Right cardiac atrium (tissue), 5 donors: ENCODE results near the gene MED27. TPM values are rescaled to one million over a fixed set of nuclear protein-coding genes. Genes with fewer than 3 reads are reported as not detected.
A peak's percentile ranks its signal among the peaks of the same experiment; 100 is the strongest.

Source experiments
- ATAC-seq, 2 donors: fragments of 200-7000 bp; cut with Tn5 transposase; one replicate each; pipeline versions ENCODE4 v1.8.0 to v1.9.1; 2020; ENCODE audit warnings: moderate library complexity in 2 of 2, mild to moderate bottlenecking in 1 of 2
- DNase-seq, 3 donors: peaks; one replicate each; pipeline ENCODE4 v3.0.0-alpha.2; 2020
- H3K27ac ChIP-seq: one replicate; pipeline ENCODE4 v1.5.1; 2013; ENCODE audit warnings: mild to moderate bottlenecking, low read length, control low read depth, moderate library complexity
- H3K27me3 ChIP-seq: one replicate; pipeline ENCODE4 v1.6.1; 2013; ENCODE audit not compliant: control insufficient read depth, insufficient read depth
- H3K4me1 ChIP-seq: one replicate; pipeline ENCODE4 v1.6.1; 2013; ENCODE audit warnings: low read length; ENCODE audit not compliant: control insufficient read depth, insufficient read depth
- H3K4me3 ChIP-seq: one replicate; pipeline ENCODE4 v1.5.1; 2013; ENCODE audit warnings: low read length, control low read depth
- H3K9me3 ChIP-seq: one replicate; pipeline ENCODE4 v1.6.1; 2013; ENCODE audit warnings: low read length; ENCODE audit not compliant: control insufficient read depth
- whole genome bisulfite sequencing: extraction: QIAGEN DNeasy Blood & Tissue Kit; methylation state at CpG from one replicate; pipeline ENCODE4 v1.1.7; 2013; 5-methylcytosine and 5-hydroxymethylcytosine counted together
- intact Hi-C, 4 donors: fragments of 100-400 bp; cut with DNase I; formaldehyde crosslinking; loops; one replicate each; pipeline versions ENCODE4 v1.11.0 to v1.14.0; 2022 to 2023
- polyA plus RNA-seq: library from polyadenylated mRNA; stranded (reverse); fragments of 200-250 nt; gene quantifications from one replicate; pipeline ENCODE4 v1.2.3, GENCODE V29; 2013
- total RNA-seq, 4 donors: library from RNA; stranded (reverse); fragmentation: NEBNext Ultra II Directional; extraction: Animal tissue kit (Norgen Biotek cat#: 25700); gene quantifications; one replicate each; pipeline ENCODE4 v1.2.1, GENCODE V29; 2021
- donor health status: healthy with polysubstance abuse.
- donor health status: DM: no; HTN: yes; CAD: no.
- donor health status: DM: no; HTN: no; CAD: no.
- donor health status: DM: no; HTN: yes; CAD: no; lungs with severe emphysema.
- donor health status: DM: yes; HTN: yes; CAD: no.

Gene MED27
- total and polyA plus RNA-seq, 5 donors = 19.9 to 22.7 (median 21.2) TPM

- no peak overlapping the region for H3K4me3 ChIP-seq
- WGBS = 61% methylated on average over 2 of the region's 2 CpGs
- ATAC-seq (no peak), DNase-seq (no peak)
- intact Hi-C loops = no loop called here
- no peaks in the 10 kb centered on the region for H3K27me3 ChIP-seq
- peaks cover 11% of the 10 kb centered on the region for H3K4me1 ChIP-seq
- H3K27ac ChIP-seq = peak overlapping the region; percentile 53
- H3K9me3 ChIP-seq = no peaks in the 10 kb centered on the region
Observed at GRCh38 chr9:131888923-131889322, 190.7 kb downstream of the MED27 start.

GRCh38 chr9:131887680-131888079 is 192.0 kb downstream of the MED27 start:
- WGBS = 96% methylated on average over 2 of the region's 2 CpGs
- Histone ChIP-seq H3K27ac (no peak overlapping the region), H3K4me3 (no peak overlapping the region), H3K27me3 (no peaks in the 10 kb centered on the region), H3K4me1 (peaks cover 11% of the 10 kb centered on the region), H3K9me3 (no peaks in the 10 kb centered on the region)
- DNase-seq = no peak
- no peak for ATAC-seq
- intact Hi-C loops = no loop called here

GRCh38 chr9:131886826-131887225 is 192.8 kb downstream of the MED27 start:
- H3K4me1 ChIP-seq = peaks cover 11% of the 10 kb centered on the region
- intact Hi-C loops = no loop called here
- H3K27ac ChIP-seq = no peak overlapping the region
- ATAC-seq = no peak
- DNase-seq = no peak
- H3K4me3 ChIP-seq = no peak overlapping the region
- H3K9me3 ChIP-seq = no peaks in the 10 kb centered on the region
- H3K27me3 ChIP-seq = no peaks in the 10 kb centered on the region
- WGBS = 38% methylated on average over 2 of the region's 2 CpGs

- intact Hi-C loops = no loop called here
Observed at GRCh38 chr9:131885144-131885609, 194.5 kb downstream of the MED27 start.

GRCh38 chr9:131884222-131884621 is 195.4 kb downstream of the MED27 start:
- intact Hi-C loops = no loop called here
- 71% methylated on average over 1 of the region's 1 CpG for WGBS
- H3K4me3 ChIP-seq = no peak overlapping the region
- ATAC-seq (no peak), DNase-seq (no peak)
- no peaks in the 10 kb centered on the region for H3K27me3 ChIP-seq
- H3K9me3 ChIP-seq = no peaks in the 10 kb centered on the region
- no peak overlapping the region for H3K27ac ChIP-seq
- H3K4me1 ChIP-seq = peaks cover 7% of the 10 kb centered on the region

More at GRCh38 chr9:131885144-131885609, 194.5 kb downstream of the MED27 start:
- peak overlapping the region; percentile 37 for H3K27ac ChIP-seq
- ATAC-seq (peak; percentile 66 to 88), DNase-seq (peak in 2 of 3 donors; percentile 49 to 60)
- H3K27me3 ChIP-seq = no peaks in the 10 kb centered on the region
- WGBS = 61% methylated on average over 6 of the region's 6 CpGs
- H3K4me1 ChIP-seq = peaks cover 10% of the 10 kb centered on the region
- H3K9me3 ChIP-seq = no peaks in the 10 kb centered on the region
- no peak overlapping the region for H3K4me3 ChIP-seq

GRCh38 chr9:131880833-131881583 is 198.7 kb downstream of the MED27 start:
- WGBS = 73% methylated on average over 4 of the region's 4 CpGs

GRCh38 chr9:131879911-131880290 is 199.8 kb downstream of the MED27 start:
- WGBS = 96% methylated on average over 13 of the region's 13 CpGs

More at GRCh38 chr9:131880833-131881583, 198.7 kb downstream of the MED27 start:
- ATAC-seq = no peak
- no peaks in the 10 kb centered on the region for H3K9me3 ChIP-seq
- no peak overlapping the region for H3K4me3 ChIP-seq
- H3K4me1 ChIP-seq = peaks cover 7% of the 10 kb centered on the region
- no peak for DNase-seq
- H3K27ac ChIP-seq = no peak overlapping the region
- H3K27me3 ChIP-seq = no peaks in the 10 kb centered on the region
- intact Hi-C loops = no loop called here

GRCh38 chr9:131879181-131879910 is 200.3 kb downstream of the MED27 start:
- intact Hi-C loops = no loop called here
- Histone ChIP-seq H3K9me3 (no peaks in the 10 kb centered on the region), H3K27ac (no peak overlapping the region), H3K4me1 (no peaks in the 10 kb centered on the region), H3K4me3 (no peak overlapping the region), H3K27me3 (no peaks in the 10 kb centered on the region)
- WGBS = 86% methylated on average over 11 of the region's 11 CpGs
- DNase-seq (no peak), ATAC-seq (no peak)

More at GRCh38 chr9:131879911-131880290, 199.8 kb downstream of the MED27 start:
- H3K9me3 ChIP-seq = no peaks in the 10 kb centered on the region
- H3K27ac ChIP-seq = no peak overlapping the region
- intact Hi-C loops = no loop called here
- H3K4me1 ChIP-seq = peaks cover under 1% of the 10 kb centered on the region
- H3K4me3 ChIP-seq = no peak overlapping the region
- no peak for DNase-seq
- no peaks in the 10 kb centered on the region for H3K27me3 ChIP-seq
- no peak for ATAC-seq

- intact Hi-C loops = no loop called here
- DNase-seq (no peak), ATAC-seq (no peak)
- H3K9me3 ChIP-seq = no peaks in the 10 kb centered on the region
- H3K4me1 ChIP-seq = no peaks in the 10 kb centered on the region
- no peak overlapping the region for H3K4me3 ChIP-seq
- no peaks in the 10 kb centered on the region for H3K27me3 ChIP-seq
- no peak overlapping the region for H3K27ac ChIP-seq
- WGBS = 95% methylated on average over 16 of the region's 16 CpGs
Observed at GRCh38 chr9:131876486-131876885, 203.2 kb downstream of the MED27 start.

- Histone ChIP-seq H3K9me3 (no peaks in the 10 kb centered on the region), H3K4me3 (no peak overlapping the region), H3K27ac (no peak overlapping the region), H3K27me3 (no peaks in the 10 kb centered on the region), H3K4me1 (no peaks in the 10 kb centered on the region)
- 90% methylated on average over 17 of the region's 17 CpGs for WGBS
- intact Hi-C loops = no loop called here
- DNase-seq (no peak), ATAC-seq (no peak)
Observed at GRCh38 chr9:131875828-131876485, 203.7 kb downstream of the MED27 start.
